ENCODE results near the gene EPHA2. TPM values are rescaled to one million over a fixed set of nuclear protein-coding genes. Genes with fewer than 3 reads are reported as not detected.

Gene EPHA2
- total and polyA plus RNA-seq, 4 donors, result 5.4 to 25.9 (median 15.7) TPM

DNA sequence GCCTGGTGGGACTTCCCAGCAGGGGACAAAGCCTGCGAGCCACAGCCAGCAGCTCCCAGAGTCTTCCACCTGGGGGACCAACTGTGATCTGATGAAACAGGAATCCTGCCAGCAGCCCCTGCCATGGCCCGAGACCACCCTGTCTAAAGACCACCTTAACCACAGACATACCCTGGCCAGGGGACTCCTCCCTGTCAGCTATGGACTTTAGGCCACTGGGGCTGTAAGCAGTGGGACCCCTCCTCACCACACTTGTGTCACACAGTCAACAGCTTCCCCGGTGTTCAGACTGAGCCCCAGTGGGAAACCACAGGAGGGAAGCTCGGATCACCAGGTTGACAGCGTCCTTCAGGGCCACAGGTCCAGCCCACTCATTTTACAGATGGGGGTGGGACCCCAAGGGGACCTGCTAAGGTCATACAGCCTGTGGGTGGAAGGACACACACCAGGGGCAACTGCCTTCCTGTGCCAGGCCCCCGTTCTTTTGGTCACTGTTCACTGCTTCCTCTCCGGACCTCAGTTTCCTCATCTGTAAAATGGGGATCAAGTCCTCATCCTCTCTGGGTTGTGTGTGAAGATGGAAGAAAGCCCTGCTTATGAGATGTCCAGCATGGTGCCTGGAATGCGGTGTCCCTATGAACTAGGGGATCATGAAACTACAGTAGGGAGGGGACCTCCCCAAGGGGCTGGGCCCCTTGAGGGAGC, 11.4 kb downstream of the EPHA2 start:
- Histone ChIP-seq H3K4me1 (ENCODE audit: control insufficient read depth in 1 of 2, insufficient read depth in 2 of 2, low read length in 2 of 2) (no peaks in the 10 kb centered on the region), H3K9me3 (ENCODE audit: control insufficient read depth, low read length) (no peaks in the 10 kb centered on the region), H3K36me3 (ENCODE audit: control insufficient read depth in 1 of 2, insufficient read depth in 2 of 2, low read length in 1 of 2) (peaks cover 0 to 2% of the 10 kb centered on the region in 2 donors), H3K27ac (ENCODE audit: low read depth in 1 of 2, low read length in 2 of 2) (peak overlapping the region in 1 of 2 donors; percentile 83), H3K4me3 (ENCODE audit: low read length in 2 of 2) (no peak overlapping the region), H3K27me3 (ENCODE audit: control insufficient read depth in 1 of 2, insufficient read depth in 2 of 2, low read length in 1 of 2) (no peaks in the 10 kb centered on the region)
- no peak for DNase-seq
- intact Hi-C loops (cut with DNase I), result loop anchor here in 1 of 2 donors (5.0 kb wide), 1 partner anchor 38 kb away; no protein-coding TSS in a partner anchor
- 81 to 90% methylated on average over 8 of the region's 8 CpGs for WGBS, 2 donors
- ATAC-seq (ENCODE audit: low FRiP score), result no peak

DNA sequence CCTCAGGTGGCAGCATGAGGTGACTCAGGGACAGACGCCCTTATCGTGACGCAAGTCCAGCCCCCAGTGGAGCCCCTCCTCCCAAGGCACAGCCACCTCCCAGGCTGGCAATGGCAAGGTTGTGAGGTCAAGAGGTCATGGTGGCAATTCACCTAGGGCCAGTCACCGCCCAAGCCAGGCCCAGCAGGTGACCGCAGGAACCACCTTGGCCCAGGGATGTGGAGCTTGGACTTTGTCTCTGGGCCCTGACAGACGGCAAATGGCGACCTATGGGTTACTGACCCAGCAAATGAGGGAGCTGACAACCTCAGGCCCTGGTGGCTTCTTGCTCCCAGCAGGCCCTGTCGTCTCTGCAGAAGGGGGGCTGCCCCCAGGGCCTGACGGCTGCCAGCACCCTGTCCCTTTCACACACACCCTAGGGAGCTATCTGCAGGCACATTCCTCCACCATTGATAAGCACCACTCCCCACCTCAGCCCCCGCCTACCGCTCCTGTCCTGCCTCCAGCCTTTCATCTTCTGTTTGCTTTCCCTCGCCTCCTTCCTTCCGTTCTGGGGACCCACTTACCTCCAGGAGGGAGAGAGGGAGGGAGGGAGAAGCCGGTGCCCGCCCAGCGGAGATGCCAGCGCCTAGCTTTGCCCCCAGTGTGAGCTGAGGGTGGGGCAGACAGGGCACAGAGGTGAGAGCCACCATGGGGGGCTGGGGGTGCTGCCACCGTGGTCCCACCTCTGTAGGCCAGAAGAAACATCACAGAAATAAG, 12.1 kb downstream of the EPHA2 start:
- Histone ChIP-seq H3K36me3 (ENCODE audit: control insufficient read depth in 1 of 2, insufficient read depth in 2 of 2, low read length in 1 of 2) (peaks cover 0 to 2% of the 10 kb centered on the region in 2 donors), H3K4me1 (ENCODE audit: control insufficient read depth in 1 of 2, insufficient read depth in 2 of 2, low read length in 2 of 2) (no peaks in the 10 kb centered on the region), H3K27ac (ENCODE audit: low read depth in 1 of 2, low read length in 2 of 2) (peak overlapping the region in 1 of 2 donors; percentile 29), H3K27me3 (ENCODE audit: control insufficient read depth in 1 of 2, insufficient read depth in 2 of 2, low read length in 1 of 2) (no peaks in the 10 kb centered on the region), H3K9me3 (ENCODE audit: control insufficient read depth, low read length) (no peaks in the 10 kb centered on the region), H3K4me3 (ENCODE audit: low read length in 2 of 2) (no peak overlapping the region)
- 85 to 87% methylated on average over 18 of the region's 18 CpGs for WGBS, 2 donors
- intact Hi-C loops (cut with DNase I), result no loop called here
- ATAC-seq (ENCODE audit: low FRiP score) (no peak), DNase-seq (no peak)

- 97 to 98% methylated on average over 7 of the region's 7 CpGs for WGBS, 2 donors
- no peaks in the 10 kb centered on the region for H3K36me3 ChIP-seq (ENCODE audit: control insufficient read depth in 1 of 2, insufficient read depth in 2 of 2, low read length in 1 of 2)
- no peaks in the 10 kb centered on the region for H3K27me3 ChIP-seq (ENCODE audit: control insufficient read depth in 1 of 2, insufficient read depth in 2 of 2, low read length in 1 of 2)
- no peaks in the 10 kb centered on the region for H3K9me3 ChIP-seq (ENCODE audit: control insufficient read depth, low read length)
- H3K4me3 ChIP-seq (ENCODE audit: low read length in 2 of 2), result no peak overlapping the region
- intact Hi-C loops (cut with DNase I), result no loop called here
- H3K27ac ChIP-seq (ENCODE audit: low read depth in 1 of 2, low read length in 2 of 2), result peak overlapping the region in 1 of 2 donors; percentile 4
- ATAC-seq (ENCODE audit: low FRiP score), result no peak
- H3K4me1 ChIP-seq (ENCODE audit: control insufficient read depth in 1 of 2, insufficient read depth in 2 of 2, low read length in 2 of 2), result no peaks in the 10 kb centered on the region
- no peak for DNase-seq
These were observed 12.8 kb downstream of the EPHA2 start for GRCh38 chr1:16143005-16143565.

GRCh38 chr1:16142383-16142995, 13.4 kb downstream of the EPHA2 start:
- Histone ChIP-seq H3K27ac (ENCODE audit: low read depth in 1 of 2, low read length in 2 of 2) (peak overlapping the region in 1 of 2 donors; percentile 43), H3K9me3 (ENCODE audit: control insufficient read depth, low read length) (no peaks in the 10 kb centered on the region), H3K4me1 (ENCODE audit: control insufficient read depth in 1 of 2, insufficient read depth in 2 of 2, low read length in 2 of 2) (no peaks in the 10 kb centered on the region), H3K4me3 (ENCODE audit: low read length in 2 of 2) (no peak overlapping the region), H3K27me3 (ENCODE audit: control insufficient read depth in 1 of 2, insufficient read depth in 2 of 2, low read length in 1 of 2) (no peaks in the 10 kb centered on the region), H3K36me3 (ENCODE audit: control insufficient read depth in 1 of 2, insufficient read depth in 2 of 2, low read length in 1 of 2) (peaks cover 0 to 3% of the 10 kb centered on the region in 2 donors)
- ATAC-seq (ENCODE audit: low FRiP score) (no peak), DNase-seq (no peak)
- intact Hi-C loops (cut with DNase I), result no loop called here
- WGBS, 2 donors, result 94 to 95% methylated on average over 5 of the region's 5 CpGs

DNA sequence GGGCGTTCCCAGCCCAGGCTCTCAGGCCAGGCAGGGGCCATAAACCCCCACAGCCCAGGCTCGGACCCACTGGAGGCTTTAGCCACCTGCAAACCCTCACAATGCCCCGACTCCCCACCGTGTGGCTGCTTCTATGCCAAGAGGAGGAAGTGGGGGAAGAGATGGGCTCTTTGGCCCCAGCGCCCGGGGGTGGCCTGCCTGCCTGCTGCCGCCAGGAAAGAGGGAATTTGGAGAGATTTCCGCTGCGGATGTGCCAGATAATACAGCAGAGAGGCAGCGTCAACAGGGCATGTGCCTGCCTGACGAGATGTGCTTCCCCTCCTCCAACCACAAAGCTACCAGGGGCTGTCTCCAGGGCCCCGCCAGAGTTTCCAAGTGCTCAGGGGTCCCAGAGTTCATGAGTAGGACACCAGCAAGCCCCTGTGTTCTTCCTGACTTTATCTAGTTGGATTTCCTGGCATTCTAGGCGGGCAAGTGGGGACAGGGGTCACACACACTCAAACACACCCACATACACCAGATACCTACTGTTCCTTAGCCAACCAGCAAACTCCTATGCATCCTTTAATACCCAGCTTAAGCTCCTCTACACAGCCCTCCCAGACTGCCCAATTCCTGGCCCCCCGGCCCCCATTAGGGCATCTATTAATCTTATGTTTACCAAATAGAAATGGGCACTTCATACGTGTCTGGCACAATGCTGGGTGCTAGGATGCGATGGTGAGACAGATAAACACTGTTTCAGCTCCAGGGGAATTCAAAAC, 14.1 kb downstream of the EPHA2 start:
- Histone ChIP-seq H3K9me3 (ENCODE audit: control insufficient read depth, low read length) (no peaks in the 10 kb centered on the region), H3K4me3 (ENCODE audit: low read length in 2 of 2) (no peak overlapping the region), H3K36me3 (ENCODE audit: control insufficient read depth in 1 of 2, insufficient read depth in 2 of 2, low read length in 1 of 2) (peaks cover 0 to 3% of the 10 kb centered on the region in 2 donors), H3K4me1 (ENCODE audit: control insufficient read depth in 1 of 2, insufficient read depth in 2 of 2, low read length in 2 of 2) (no peaks in the 10 kb centered on the region), H3K27ac (ENCODE audit: low read depth in 1 of 2, low read length in 2 of 2) (peak overlapping the region in 1 of 2 donors; percentile 43), H3K27me3 (ENCODE audit: control insufficient read depth in 1 of 2, insufficient read depth in 2 of 2, low read length in 1 of 2) (no peaks in the 10 kb centered on the region)
- ATAC-seq (ENCODE audit: low FRiP score), result no peak
- intact Hi-C loops (cut with DNase I), result no loop called here
- WGBS, 2 donors, result 10 to 14% methylated on average over 16 of the region's 16 CpGs
- DNase-seq, result peak in 1 of 2 donors; percentile 74

- intact Hi-C loops (cut with DNase I), result no loop called here
- peaks cover 0 to 7% of the 10 kb centered on the region in 2 donors for H3K36me3 ChIP-seq (ENCODE audit: control insufficient read depth in 1 of 2, insufficient read depth in 2 of 2, low read length in 1 of 2)
- DNase-seq, result no peak
- H3K27ac ChIP-seq (ENCODE audit: low read depth in 1 of 2, low read length in 2 of 2), result no peak overlapping the region
- no peak overlapping the region for H3K4me3 ChIP-seq (ENCODE audit: low read length in 2 of 2)
- ATAC-seq (ENCODE audit: low FRiP score), result no peak
- no peaks in the 10 kb centered on the region for H3K4me1 ChIP-seq (ENCODE audit: control insufficient read depth in 1 of 2, insufficient read depth in 2 of 2, low read length in 2 of 2)
- H3K9me3 ChIP-seq (ENCODE audit: control insufficient read depth, low read length), result no peaks in the 10 kb centered on the region
- WGBS, 2 donors, result 96 to 97% methylated on average over 7 of the region's 7 CpGs
- H3K27me3 ChIP-seq (ENCODE audit: control insufficient read depth in 1 of 2, insufficient read depth in 2 of 2, low read length in 1 of 2), result no peaks in the 10 kb centered on the region
These were observed 15.7 kb downstream of the EPHA2 start for GRCh38 chr1:16140068-16140596.

- DNase-seq (no peak), ATAC-seq (ENCODE audit: low FRiP score) (no peak)
- H3K4me1 ChIP-seq (ENCODE audit: control insufficient read depth in 1 of 2, insufficient read depth in 2 of 2, low read length in 2 of 2), result no peaks in the 10 kb centered on the region
- no peak overlapping the region for H3K27ac ChIP-seq (ENCODE audit: low read depth in 1 of 2, low read length in 2 of 2)
- intact Hi-C loops (cut with DNase I), result no loop called here
- H3K4me3 ChIP-seq (ENCODE audit: low read length in 2 of 2), result no peak overlapping the region
- 73 to 74% methylated on average over 3 of the region's 3 CpGs for WGBS, 2 donors
- H3K27me3 ChIP-seq (ENCODE audit: control insufficient read depth in 1 of 2, insufficient read depth in 2 of 2, low read length in 1 of 2), result no peaks in the 10 kb centered on the region
- no peaks in the 10 kb centered on the region for H3K9me3 ChIP-seq (ENCODE audit: control insufficient read depth, low read length)
- peaks cover 0 to 7% of the 10 kb centered on the region in 2 donors for H3K36me3 ChIP-seq (ENCODE audit: control insufficient read depth in 1 of 2, insufficient read depth in 2 of 2, low read length in 1 of 2)
These were observed 16.4 kb downstream of the EPHA2 start for GRCh38 chr1:16139473-16139962.

- no peak for ATAC-seq (ENCODE audit: low FRiP score)
- peaks cover 0 to 7% of the 10 kb centered on the region in 2 donors for H3K36me3 ChIP-seq (ENCODE audit: control insufficient read depth in 1 of 2, insufficient read depth in 2 of 2, low read length in 1 of 2)
- intact Hi-C loops (cut with DNase I), result no loop called here
These were observed 17.1 kb downstream of the EPHA2 start for GRCh38 chr1:16138772-16139221.

More at GRCh38 chr1:16138772-16139221, 17.1 kb downstream of the EPHA2 start:
- Histone ChIP-seq H3K27me3 (ENCODE audit: control insufficient read depth in 1 of 2, insufficient read depth in 2 of 2, low read length in 1 of 2) (no peaks in the 10 kb centered on the region), H3K4me3 (ENCODE audit: low read length in 2 of 2) (no peak overlapping the region), H3K27ac (ENCODE audit: low read depth in 1 of 2, low read length in 2 of 2) (no peak overlapping the region), H3K9me3 (ENCODE audit: control insufficient read depth, low read length) (no peaks in the 10 kb centered on the region), H3K4me1 (ENCODE audit: control insufficient read depth in 1 of 2, insufficient read depth in 2 of 2, low read length in 2 of 2) (no peaks in the 10 kb centered on the region)
- 79 to 86% methylated on average over 9 of the region's 9 CpGs for WGBS, 2 donors
- no peak for DNase-seq
